GM18868 (cell line): Measurements from ENCODE around the gene HYAL3.

Experiments used
- ATAC-seq: cut with Tn5 transposase; IDR thresholded peaks from one replicate; pipeline ENCODE4 v1.9.1; 2021; ENCODE audit warnings: mild to moderate bottlenecking, moderate library complexity; ENCODE audit not compliant: unreplicated experiment

The HYAL3 gene

GRCh38 chr3:50331364-50331907 is 32.2 kb upstream of the HYAL3 start:
- no peak for ATAC-seq

GRCh38 chr3:50330330-50330729 is 31.1 kb upstream of the HYAL3 start:
- ATAC-seq, result no peak

DNA sequence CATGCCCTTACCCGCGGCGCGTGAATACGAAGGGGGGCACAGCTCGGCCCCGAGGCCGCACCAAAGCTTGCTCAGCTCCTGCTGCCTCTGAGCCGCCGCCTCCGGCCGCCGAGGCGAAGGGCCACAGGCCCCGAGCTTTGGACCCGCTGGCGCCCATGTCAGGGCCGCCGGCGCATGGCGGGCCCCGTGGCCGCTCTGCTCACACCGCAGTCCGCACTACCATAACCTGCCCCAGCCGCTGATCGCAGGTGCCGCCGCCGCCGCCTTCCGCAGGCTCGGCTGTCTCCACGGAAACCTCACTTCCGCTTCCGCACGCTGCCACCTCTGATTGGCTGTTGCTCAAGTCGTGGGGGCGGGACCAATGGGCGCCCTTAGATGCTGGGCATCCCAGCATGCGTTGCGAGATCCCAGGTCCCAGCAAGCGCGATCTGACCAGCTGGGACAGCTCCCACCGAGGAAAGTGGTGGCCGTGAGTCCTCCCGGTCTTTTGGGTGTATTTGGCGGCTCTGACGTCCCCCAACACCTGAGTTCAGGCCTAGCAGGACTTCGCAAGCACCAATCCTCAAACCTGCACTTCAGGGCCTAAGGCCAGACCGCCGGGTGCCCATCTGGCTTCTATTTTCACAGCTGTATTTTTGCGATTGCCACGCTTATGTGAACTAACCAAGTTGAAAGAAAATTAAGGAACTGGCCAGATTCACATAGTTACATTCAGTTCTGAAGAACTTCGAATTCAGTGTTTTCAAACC is 28.9 kb upstream of the HYAL3 start, which contains the start of gene TUSC2:
TSS of gene TUSC2 (minus strand) at position 281 of the 749 bp plus-strand sequence. CDS start at position 157, 124 bp downstream.
- ATAC-seq, result peak; percentile 95

- no peak for ATAC-seq
These were observed 27.9 kb upstream of the HYAL3 start for GRCh38 chr3:50327129-50327528.

DNA sequence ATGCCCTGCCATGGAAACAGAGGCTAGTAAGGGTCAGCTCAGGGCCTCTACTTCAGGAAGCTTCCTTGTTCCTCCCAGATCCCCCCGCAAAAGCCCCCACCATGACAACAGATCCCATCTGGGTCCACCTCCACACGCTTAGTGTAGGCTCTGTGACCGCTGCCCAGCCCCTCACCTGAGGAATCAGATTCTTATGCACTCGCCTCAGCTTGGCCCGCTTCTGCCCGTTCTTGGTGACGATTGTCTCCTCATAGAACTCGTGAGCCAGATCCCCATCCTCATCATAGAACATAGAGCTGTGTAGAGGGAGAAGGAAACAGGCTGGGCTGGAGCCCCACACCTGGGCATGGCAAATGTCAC is 27.0 kb upstream of the HYAL3 start:
- ATAC-seq, result no peak

DNA sequence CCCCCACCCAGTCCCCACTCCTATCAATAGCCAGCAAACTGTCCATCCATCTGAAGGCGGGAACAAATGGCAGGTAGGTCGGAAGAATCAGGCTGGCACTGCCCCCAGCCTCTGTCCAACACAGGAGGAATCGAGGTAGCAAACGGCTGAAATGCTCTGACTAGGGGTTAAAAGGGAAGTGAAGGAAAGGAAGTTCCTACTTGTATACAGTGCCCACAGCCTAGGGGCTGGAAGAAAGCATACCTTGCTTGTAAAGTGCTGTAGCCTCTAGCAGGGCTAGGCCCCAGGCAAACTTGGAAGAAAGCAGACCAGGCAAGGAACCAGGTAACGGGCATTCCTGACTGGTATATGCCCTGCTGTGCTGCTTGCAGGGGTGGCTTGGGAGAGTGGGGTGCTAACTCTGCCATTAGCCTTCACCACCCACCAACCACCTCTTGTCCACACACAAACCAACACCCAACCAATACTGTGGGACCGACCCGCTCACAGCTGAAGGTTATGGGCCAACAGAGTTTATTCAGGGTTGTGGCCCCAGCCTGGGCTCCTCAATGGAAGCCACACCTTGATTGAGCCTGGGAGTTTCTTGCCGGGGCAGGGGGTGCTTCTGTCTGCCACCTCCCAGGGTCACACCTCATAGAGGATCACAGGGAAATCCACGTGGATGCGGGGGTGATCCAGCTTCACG is 26.4 kb upstream of the HYAL3 start:
- no peak for ATAC-seq

GRCh38 chr3:50325113-50325480 is 25.9 kb upstream of the HYAL3 start:
- ATAC-seq, result no peak

DNA sequence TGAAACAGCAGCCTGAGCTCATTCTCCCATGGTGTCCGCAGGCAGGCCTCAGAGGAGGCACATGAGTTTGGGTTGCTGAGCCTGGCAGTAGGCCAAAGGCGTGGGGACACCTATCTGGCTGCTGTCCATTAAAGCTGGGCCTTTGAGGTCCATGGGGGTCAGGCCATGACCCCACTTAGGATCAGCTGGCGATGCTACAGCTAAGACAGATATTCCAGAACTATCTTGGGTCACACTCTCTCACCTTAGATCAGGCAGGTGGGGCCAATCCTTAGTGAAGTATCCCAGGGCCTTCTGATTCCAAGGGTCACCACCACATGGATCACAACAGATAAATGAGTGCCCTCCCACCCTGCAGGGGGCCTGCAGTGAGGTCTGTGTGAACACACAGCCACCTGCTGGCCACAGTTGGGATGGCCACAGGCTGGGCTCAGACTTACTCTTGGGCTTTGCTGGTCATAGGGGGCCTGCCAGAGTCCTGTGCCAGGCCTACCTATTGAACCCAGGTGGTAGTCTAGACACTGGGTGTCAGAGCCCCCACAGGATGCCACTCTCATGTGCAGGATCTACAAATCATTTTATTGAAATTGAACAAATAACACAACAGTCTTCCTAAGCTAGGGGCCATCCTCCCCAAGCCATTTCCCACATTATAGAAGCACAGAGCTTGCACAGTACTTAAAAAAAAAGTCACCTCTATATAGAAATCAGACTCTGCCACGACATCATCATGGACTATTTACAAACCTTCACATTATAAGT is 25.3 kb upstream of the HYAL3 start:
- ATAC-seq, result no peak

DNA sequence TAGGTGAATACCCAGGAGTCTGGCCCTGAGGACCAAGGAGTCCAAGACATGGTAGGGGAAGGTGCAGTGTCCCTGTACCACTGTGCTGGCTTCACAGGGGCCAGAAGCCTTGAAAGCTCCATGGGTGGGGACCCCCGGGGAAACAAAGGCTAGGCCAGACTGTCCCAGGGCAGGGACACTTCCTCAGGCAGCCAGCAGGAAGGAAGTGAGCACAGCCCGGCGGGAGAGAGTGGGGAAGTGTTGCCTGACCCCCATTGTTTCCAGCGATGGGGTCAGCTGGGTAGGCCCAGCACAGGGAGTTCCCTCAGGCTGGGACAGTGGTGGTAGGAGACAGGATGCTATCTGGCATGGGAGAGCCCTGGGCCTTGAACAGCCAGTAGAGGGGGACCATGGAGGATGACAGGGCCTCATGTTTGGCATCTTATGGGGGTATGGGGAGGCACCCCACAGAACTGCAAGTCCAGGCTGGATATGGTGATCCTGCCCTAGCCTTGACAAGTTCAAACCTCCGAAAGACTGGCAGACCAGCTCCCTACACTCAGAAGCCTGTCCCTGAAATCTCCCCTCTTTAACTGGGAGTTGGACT is 24.5 kb upstream of the HYAL3 start:
- ATAC-seq, result no peak

DNA sequence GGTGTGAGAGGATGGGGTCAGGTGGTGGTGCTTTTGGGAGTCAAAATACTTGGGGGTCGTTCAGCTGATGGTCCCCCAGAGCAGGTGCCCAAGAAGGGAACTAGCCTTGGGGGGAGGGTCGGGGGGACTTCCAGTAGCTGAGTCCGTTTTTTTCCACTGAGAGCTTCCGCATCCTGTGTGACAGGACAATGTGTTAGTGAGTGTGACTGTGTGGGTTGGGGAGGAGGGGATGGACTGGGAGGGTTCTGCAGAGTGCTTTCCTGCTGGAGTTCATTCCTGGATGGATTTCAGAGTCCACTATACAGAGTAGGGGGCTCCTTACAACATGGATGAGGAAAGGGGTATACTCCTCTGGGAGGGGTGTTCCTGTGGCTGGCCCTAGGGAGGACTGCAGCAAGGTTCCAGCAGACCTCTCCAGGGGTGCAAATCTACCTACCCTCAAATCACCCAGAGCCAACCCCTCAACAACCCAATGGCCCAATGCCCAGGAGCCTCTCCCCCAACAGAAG is 23.9 kb upstream of the HYAL3 start:
- no peak for ATAC-seq

DNA sequence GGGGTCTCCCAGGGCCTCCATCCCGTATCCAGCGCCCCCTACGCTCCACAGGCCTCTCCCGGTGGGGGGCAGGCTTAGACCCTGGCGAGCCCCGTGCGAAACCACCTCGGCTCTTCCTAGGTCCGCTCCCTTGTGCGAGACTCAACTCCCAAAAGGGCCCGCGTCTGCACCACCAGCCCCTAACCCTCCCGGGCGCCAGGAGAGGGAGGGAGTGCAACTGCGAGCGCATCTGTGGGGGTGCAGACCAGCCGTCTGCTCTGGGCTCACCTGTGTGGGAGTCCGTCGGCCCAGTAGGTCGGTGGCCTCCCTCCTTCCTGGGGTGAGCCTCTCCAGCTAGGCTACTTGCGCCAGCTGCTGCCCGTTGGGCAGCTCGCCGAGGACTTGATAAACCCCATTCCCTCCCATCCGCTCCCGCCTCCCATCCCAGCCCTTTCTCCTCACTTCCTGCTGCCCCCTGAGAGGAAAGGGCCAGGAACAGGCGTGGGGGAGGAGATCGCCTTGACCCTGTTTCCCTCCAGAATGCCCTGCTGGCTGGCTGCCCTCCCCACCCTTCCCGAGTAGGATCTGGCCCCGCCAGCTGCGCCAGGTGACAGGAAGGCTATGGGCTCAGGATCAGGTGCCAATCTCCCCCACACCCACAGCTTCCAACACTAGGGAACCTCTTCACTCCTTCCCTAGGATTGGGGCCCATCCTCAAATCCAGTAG is 23.3 kb upstream of the HYAL3 start, which contains the start of gene HYAL2:
TSS of gene HYAL2 (minus strand) at position 360 of the 706 bp plus-strand sequence. CDS start 2,256 bp downstream, outside the sequence.
- no peak for ATAC-seq

DNA sequence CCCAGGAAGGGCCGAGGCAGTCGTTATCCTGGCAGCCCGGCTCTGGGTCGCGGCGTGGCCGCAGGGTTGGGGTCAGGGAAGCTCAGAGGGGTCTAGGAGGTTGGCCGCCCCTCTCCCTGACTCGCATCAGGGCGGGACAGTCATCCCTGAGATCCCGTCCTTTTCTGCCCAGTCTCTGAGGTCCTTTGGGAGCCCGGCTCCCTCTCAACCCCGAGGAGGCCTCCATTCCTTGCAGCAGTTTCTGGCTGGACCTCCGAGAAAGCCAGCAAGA is 22.8 kb upstream of the HYAL3 start:
- ATAC-seq, result no peak

DNA sequence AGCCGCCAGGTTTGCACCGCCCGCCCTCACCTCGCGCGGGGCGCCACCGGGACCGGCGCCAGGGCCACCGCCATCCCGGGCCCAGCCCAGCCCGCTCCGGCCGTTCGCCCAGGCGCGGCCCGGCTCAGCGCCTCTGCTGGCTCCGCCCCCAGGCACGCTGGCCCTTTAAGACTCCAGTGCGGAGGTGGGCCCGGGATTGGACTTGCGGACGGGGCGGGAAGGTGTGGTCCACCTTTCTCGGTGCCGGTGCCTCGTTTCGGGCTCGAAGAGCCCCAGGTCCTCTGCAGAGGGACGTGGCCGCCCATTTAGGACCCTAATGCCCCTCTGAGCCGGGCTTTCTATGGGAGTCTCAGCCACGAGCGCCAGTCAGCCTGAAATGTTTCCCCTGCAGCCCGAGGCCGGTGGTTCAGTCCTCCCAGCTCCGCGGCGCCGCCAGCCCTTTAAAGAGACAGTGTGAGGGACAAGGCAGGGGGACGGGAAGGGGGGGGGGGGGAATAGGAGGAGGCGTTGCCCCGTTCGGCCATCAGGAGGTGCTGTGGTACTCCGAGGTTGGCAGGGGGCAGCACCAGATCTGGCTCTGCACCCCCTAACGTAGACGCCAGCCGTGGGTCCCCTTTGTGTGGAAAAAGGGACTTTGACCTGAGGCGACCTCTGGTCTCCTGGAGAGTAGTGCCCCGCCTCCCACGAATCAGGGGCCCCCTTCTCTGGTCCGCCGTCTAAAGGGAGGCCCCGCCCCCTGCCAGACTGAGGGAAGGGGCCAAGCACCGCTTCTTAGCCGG is 22.3 kb upstream of the HYAL3 start:
- ATAC-seq, result peak; percentile 80

GRCh38 chr3:50320853-50321335 is 21.7 kb upstream of the HYAL3 start:
- peak; percentile 46 for ATAC-seq

- ATAC-seq, result no peak
These were observed 20.9 kb upstream of the HYAL3 start for GRCh38 chr3:50319894-50320625.

- no peak for ATAC-seq
These were observed 20.1 kb upstream of the HYAL3 start for GRCh38 chr3:50319181-50319893.

DNA sequence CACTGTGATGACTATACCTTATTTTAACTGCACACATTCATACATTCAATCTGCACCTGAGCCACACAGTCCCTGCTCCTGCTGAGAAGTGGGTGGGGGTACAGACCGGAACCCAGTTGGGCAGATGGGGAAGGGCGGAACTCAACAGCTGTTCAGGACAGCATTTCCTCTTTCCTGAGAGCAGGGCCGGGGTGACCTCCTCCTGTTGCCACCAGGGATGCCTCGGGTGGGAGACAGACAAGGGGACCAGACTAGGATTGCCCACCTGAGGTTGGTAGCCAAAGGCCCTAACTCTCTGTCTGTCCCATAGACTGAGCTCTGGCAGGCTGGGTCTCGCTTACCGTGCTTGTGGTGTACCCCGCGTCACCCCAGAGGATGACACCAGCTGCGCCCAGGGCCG is 19.4 kb upstream of the HYAL3 start:
- no peak for ATAC-seq

GRCh38 chr3:50318163-50318562 is 19.0 kb upstream of the HYAL3 start:
- no peak for ATAC-seq
